ENCODE results near the gene LAPTM5.

DNA sequence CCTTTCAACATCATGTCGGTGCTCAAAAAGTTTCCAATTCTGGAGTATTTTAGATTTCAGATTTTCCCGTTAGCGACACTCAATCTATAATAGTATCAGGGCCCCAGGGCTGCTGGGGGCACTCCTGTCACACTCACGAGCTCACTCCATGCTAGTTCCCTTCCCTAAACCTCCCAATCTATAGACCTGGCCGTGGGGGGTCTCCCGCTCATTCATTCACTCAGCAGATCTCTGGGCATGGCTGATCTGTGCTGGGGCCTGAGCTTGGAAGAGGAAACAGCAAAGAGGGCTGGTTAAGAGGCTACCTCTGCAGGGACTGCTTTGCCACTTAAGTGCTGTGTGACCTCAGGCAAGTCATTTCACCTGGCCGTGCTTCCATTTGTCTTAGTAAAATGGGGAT is 46.8 kb upstream of the LAPTM5 start:
- TF ChIP-seq, protein P1, sequence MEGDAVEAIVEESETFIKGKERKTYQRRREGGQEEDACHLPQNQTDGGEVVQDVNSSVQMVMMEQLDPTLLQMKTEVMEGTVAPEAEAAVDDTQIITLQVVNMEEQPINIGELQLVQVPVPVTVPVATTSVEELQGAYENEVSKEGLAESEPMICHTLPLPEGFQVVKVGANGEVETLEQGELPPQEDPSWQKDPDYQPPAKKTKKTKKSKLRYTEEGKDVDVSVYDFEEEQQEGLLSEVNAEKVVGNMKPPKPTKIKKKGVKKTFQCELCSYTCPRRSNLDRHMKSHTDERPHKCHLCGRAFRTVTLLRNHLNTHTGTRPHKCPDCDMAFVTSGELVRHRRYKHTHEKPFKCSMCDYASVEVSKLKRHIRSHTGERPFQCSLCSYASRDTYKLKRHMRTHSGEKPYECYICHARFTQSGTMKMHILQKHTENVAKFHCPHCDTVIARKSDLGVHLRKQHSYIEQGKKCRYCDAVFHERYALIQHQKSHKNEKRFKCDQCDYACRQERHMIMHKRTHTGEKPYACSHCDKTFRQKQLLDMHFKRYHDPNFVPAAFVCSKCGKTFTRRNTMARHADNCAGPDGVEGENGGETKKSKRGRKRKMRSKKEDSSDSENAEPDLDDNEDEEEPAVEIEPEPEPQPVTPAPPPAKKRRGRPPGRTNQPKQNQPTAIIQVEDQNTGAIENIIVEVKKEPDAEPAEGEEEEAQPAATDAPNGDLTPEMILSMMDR (IDR thresholded peaks at IDR 0.05; ENCODE audit: low read depth, low read length), result no peak
- TF ChIP-seq POLR2A (IDR thresholded peaks at IDR 0.05; ENCODE audit: extremely low read depth, insufficient read length), result no peak
- no peak for TF ChIP-seq MYC (IDR thresholded peaks at IDR 0.05; ENCODE audit: low read depth, low read length)
- TF ChIP-seq, protein P2, sequence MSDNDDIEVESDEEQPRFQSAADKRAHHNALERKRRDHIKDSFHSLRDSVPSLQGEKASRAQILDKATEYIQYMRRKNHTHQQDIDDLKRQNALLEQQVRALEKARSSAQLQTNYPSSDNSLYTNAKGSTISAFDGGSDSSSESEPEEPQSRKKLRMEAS (IDR thresholded peaks at IDR 0.05; ENCODE audit: low read depth, low read length), result no peak
